Heart left ventricle (tissue), 13 donors: ENCODE data around the gene XXYLT1.

ENCODE experiments used
- CTCF ChIP-seq, 12 donors: fragments of 200-600 bp; sonication (generic) in 4 of 12; IDR thresholded peaks; one replicate each; pipeline versions ENCODE4 v1.5.0 to v1.8.0; 2018 to 2022; ENCODE audit warnings: antibody characterized with exemption in 12 of 12, mild to moderate bottlenecking in 5 of 12
- POLR2A ChIP-seq, 2 donors: fragments of 450-650 bp; IDR thresholded peaks; one replicate each; pipeline ENCODE4 v1.6.1; 2017; ENCODE audit warnings: antibody characterized with exemption in 2 of 2, mild to moderate bottlenecking in 2 of 2, moderate library complexity in 2 of 2
- donor health status: ischemic (EF 13 %, LVEDD 7.1; RV severe dilation, severe dysfunction).
- donor health status: DM: no; HTN: yes; CAD: no.
- donor health status: DM: no; HTN: no; CAD: no.
- donor health status: ischemic (EF 25% LVEDD 6.9; RV normal size, moderate dysfunction).
- donor health status: ischemic (EF 25% LVEDD 5.7; RV mildly dilated, moderate dysfunction).
- donor health status: ischemic (EF 35%, LVEDD 5.7; RV mildly dilated, moderate dysfunction).
- donor health status: nonischemic (EF 11% LVEDD 7.7; RV severe dilation, severe dysfunction).
- donor health status: DM: yes; HTN: yes; CAD: no.
- donor health status: PGD.
- donor health status: ischemic (EF 29% LVEDD 5.4; RV normal size, mild dysfunction).
- donor health status: nonischemic (EF 23%, LVEDD 6.1; RV moderate dilation, normal function).

GRCh38 chr3:195159117-195159813 is 111.7 kb downstream of the XXYLT1 start:
- TF ChIP-seq CTCF (IDR thresholded peaks at IDR 0.05) (no peak), POLR2A (IDR thresholded peaks at IDR 0.05) (no peak)
